ENCODE data around the gene ENTPD2.

GRCh38 chr9:137009938-137010732 lies 43.7 kb downstream of the ENTPD2 start:
- TF ChIP-seq POLR2A (IDR thresholded peaks at IDR 0.05): no peak
- TF ChIP-seq CTCF (IDR thresholded peaks at IDR 0.05): no peak

All from adrenal gland (tissue), 5 donors.